ENCODE measurements around the gene REEP1.

DNA sequence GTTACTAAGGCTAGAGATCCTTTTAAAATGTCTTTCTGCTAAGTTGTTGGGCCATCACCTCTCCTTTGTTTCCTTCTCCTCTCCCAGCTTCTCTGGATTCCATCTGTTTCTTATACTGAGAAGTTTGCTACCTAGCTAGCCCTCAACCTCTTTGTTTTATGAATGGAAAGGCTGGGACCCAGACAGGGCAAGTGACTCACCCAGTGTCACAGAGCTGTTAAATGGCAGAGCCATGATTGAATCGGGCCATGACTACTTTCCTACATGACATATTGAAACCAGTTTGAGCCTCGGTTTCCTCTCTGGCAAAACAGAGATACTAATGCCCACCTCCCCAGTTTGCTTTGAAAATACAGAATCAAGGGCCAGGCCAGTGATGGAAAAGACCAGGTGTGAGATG lies 24.1 kb downstream of the REEP1 start:
- no peak for TF ChIP-seq POLR2A (IDR thresholded peaks at IDR 0.05; ENCODE audit: low read length)
- TF ChIP-seq GATA1 (IDR thresholded peaks at IDR 0.05; ENCODE audit: low read depth, low read length): no peak
